Measurements from ENCODE around the gene SNCAIP. TPM values are rescaled to one million over a fixed set of nuclear protein-coding genes. Genes with fewer than 3 reads are reported as not detected.
"Not testable (repeated sequence)": the region's sequence is repeated elsewhere in the genome, so short reads cannot be mapped to it uniquely, and the experiment has no call there.

SNCAIP gene
- polyA plus RNA-seq, 4 donors = 17.0 to 36.8 (median 22.7) TPM

DNA sequence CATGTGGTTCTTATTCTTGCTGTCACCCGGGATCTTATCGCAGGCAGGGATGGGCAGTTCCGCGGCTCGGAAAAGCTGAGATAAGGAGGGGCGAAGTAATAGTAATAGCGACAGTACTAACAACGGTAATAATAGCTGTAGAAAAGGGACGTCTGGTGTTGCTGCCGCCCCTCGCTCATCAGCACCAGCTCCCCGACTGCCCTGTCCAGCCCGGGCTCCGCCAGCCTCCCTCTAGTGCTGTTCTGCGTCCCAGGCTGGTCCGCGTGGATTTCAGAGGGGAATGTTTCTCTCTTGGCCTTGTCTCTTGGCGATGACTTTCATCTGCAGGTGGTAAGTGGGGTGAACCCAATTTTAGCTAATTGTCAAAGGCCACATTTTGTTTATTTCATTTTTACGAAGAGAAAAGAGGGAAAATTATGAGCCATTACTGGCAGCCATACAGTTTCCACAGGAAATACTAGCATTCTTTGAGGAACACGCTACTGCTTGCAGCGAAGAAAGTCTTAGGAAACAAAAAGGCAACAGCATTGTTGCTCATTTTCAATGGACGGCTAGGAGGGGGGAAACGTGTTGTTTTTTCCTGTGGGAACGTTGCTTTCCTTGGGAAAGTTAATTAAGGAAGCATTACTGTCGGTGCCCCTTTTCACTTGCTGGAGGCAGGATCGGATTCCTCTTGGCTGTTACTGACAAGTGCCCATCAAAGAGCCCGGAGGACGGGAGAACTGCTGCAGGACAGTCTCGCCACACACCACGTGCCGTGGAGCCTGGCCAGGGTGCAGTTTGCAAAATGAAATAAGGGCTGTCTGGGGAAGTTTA, 762 bp downstream of the SNCAIP start:
- DNase-seq (ENCODE audit: low read depth in 4 of 4, low spot score in 3 of 4) = no peak

DNA sequence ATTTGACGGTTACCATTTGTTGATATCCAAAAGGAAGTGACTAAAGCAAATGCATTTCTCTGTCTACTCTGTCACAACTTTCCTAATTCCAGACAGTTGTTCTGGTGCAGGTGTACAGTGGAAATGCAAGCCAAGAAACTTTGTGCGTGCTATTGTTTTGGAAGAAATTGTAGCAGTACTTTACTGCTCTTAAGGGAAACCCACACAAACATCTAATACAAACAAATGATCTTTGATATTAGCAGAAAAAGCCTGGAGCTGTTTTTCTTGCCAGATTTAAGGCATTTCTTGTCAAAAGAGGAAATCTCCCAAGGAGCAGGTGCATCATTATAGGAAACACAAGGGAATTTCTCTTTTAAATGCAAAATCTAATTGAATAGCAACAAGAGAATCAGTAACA, 2.0 kb downstream of the SNCAIP start:
- DNase-seq (ENCODE audit: low read depth in 4 of 4, low spot score in 3 of 4) = no peak

DNA sequence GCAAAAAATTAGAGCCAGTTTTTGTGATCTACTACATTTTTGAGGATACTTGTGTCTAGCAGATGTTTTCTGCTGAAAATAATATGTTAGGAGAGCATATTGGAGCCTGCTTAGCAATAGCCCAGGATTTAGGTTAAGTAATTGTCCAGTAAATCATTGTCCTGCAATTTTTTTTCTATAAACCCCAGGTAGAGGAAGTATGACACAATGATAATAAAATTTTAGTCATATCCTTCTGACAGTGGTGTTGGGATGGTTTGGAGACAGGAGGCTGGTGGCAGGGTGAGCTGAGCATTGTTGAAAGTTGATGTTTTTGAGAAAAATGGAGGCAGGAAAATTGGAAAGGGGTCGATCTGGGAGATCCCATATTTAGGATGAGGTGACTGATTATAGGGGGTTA, 3.5 kb downstream of the SNCAIP start:
- no peak for DNase-seq (ENCODE audit: low read depth in 4 of 4, low spot score in 3 of 4)

DNA sequence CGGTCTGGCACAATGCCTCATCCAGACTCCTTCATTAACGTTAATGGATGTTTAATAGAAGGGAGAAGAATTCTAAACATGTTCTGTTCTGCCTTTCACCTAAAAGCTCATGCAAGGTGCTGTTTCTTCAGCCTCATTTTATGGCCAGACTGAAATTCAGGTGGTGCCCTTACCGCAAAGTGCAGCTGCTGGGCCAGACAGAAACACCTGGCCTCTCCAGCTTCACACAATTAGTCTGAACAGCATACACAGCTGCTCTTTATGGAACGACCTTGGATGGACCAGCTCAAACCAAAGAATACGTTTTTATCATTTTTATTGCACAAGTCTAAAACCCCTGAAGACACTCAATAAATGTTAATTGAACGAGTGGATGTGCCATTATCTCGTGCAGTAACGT, 4.6 kb downstream of the SNCAIP start:
- no peak for DNase-seq (ENCODE audit: low read depth in 4 of 4, low spot score in 3 of 4)

DNA sequence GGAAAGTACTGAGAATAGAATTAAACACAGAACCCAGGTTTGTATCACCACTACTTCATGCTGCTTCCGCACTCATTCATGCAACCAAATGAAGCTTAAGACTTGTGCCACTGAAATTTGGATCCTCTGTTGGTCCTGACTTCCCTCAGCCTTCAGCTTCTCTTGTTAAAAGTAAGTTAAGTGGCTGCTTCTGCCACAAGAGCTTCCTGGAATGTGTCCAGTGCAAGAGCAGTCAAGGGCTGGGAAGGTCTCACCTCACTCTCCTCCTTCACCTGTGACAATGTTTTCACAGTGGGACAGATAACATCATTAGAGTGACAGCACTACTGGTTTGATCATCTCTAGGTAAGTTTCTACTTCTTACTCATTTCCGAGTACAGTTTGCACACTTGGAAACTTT, 7.9 kb downstream of the SNCAIP start:
- DNase-seq (ENCODE audit: low read depth in 4 of 4, low spot score in 3 of 4) = no peak

DNA sequence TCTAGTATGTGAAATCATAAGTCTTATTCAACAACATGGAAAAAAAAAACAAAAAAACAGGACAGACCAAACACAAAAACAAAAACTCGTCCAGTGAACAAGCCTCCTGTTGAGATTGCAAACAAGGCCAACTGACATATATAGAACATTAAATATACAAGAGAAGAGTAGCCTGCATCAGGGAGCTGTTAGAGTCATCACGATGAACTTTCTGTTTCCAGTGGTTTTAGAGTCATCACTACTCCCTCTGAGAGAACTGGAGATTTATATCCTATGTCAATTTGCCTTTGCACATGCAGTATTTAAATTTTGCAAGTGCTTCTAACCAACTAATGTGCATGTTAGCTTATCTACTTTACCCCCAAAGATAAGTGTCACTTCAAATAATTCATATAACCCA, 9.9 kb downstream of the SNCAIP start:
- DNase-seq (ENCODE audit: low read depth in 4 of 4, low spot score in 3 of 4) = no peak

DNA sequence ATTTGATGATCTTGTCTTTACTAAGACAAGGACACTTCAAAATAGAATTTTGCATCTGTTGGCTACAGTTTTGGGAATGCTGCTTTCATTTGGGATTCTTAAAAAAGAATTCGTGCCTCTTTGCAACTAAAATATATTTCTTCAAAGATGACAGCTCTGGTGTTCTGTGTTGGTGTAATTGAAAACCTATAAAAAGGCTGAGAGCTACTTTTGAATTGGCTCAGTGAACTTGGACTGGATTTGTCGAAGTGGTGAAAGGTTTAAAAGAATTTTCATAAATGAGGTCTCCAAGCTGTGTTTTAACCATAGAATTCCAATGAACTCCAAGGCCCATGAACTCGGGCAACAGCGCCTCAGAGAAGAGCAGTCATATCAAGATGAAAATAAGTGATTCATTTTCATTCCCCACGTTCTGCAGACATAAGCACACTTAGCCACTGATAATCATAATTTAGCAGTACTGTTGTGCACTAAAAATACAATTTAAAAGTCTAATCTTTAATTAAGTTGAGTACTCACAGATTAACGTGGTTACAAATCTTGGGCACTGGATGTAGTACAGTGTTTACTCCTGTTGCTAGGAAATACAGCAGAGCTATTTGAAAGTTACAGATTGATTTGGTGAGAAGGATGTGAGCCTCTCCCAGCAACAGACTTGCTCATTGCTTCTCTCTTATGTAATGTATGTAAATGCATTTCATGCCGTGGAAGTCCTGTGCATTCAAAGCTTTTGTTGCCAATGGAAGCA, 10.9 kb downstream of the SNCAIP start:
- DNase-seq (ENCODE audit: low read depth in 4 of 4, low spot score in 3 of 4) = peak in 1 of 4 donors; percentile 48

DNA sequence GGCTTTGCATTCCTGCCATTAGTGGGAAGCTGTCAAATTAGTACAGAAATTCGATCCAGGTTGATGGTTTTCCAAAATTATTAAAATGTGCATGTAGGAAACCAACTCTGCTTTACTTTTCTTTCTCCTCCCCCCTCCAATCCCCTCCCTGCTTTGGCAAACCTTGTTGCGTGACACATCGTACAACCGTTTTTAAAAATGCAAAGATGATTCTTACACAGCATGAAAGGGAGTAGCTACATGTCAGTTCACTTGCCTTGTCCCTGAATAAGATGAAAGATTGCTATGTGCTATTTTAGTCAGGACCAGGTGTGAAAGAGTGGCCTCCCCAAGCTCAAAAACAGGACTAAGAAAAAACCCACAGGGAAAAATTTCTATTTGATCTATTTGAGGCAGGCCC, 11.7 kb downstream of the SNCAIP start:
- no peak for DNase-seq (ENCODE audit: low read depth in 4 of 4, low spot score in 3 of 4)

DNA sequence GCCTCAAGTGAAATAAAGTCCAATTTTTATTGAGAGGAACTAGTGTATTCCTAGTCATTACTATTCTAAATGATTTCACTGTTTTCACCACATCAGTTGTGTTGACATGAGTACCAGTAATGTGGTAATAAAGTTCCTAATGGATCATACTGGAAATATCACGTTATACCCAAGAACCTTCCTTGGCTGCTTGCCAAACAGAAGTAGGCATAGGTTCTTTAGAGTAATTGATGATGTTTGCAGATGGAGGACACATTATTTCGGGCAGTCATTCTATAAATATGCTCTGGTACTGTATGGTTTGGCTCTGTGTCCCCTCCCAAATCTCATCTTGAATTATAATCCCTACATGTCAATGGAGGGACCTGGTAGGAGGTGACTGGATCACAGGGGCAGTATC, 15.1 kb downstream of the SNCAIP start:
- DNase-seq (ENCODE audit: low read depth in 4 of 4, low spot score in 3 of 4) = no peak

DNA sequence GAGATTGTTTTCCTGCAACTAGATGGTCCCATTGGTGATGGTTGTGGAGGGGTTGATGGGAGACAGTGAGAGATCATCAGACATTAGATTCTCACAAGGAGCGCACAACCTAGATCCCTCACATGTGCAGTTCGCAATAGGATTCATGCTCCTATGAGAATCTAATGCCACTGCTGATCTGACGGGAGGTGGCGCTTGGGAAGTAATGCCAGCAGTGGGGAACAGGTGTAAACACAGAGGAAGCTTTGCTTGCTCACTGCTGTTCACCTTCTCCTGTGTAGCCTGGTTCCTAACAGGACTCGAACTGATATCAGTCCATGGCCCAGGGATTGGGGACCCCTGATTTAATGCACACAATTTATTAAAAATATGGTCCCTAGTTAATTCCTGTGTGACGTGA, 18.8 kb downstream of the SNCAIP start:
- DNase-seq (ENCODE audit: low read depth in 4 of 4, low spot score in 3 of 4) = no peak

DNA sequence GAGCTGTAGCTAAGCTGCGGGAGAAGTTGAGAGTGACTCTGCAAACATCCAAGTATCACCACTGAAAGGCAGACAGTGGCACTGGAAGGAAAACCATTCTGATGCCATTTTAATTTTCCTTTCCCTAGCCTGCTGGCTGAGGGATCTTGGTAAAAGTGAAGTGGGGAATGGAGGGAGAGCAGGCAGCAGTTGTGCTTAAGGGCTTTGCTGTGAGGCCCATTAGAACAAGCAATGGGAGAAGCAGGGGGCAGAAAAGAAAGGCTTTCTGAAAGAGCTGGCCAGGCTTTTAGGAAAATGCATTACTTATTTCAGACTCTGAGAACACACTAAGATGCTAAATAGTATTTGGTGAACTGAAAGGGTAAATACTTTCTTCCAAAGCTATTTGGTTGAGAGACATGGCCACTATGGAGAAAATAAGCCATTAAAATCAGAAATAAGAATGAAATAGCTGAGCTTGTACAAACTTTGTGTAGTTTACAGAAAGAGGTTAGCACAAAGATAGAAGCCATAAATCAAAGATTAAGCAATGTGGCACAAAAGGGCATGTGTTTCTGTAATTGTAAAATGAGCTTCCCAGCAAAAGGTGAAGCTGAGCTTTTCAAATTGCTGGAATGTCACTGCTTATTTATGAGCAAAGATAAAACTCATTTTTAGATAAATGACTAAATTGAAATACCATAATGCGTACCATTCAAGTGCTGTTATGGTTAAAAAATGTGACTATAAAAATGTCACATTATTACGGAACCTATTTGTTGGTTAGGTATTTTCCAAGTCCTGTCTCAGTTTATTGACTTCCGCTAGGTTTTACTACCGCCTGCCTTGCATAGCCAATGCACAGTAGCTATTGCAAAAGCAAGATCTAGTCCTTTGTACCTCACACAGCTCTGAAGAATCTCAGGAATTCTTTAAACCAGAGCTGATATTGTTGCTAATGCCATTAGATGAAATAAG, 20.8 kb downstream of the SNCAIP start:
- no peak for DNase-seq (ENCODE audit: low read depth in 4 of 4, low spot score in 3 of 4)

DNA sequence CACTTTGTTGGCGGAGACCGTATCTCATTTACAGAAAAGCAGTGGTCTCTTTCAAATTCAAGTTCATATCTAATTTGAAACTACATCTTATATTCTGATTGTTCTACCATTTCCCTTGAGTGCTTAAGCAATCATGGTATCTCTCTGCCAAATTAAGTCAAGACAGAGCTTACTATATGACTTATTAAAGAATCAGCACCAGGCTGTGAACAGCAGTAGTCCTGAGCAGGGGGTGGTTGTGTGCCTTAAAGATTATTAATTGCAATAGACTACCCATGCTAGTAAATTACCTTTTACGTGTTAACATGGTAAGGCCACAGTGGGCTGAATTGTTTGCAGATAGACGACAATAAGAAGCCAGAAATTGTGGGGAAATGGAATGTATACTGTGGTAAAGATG, 21.5 kb downstream of the SNCAIP start:
- DNase-seq (ENCODE audit: low read depth in 4 of 4, low spot score in 3 of 4) = no peak

DNA sequence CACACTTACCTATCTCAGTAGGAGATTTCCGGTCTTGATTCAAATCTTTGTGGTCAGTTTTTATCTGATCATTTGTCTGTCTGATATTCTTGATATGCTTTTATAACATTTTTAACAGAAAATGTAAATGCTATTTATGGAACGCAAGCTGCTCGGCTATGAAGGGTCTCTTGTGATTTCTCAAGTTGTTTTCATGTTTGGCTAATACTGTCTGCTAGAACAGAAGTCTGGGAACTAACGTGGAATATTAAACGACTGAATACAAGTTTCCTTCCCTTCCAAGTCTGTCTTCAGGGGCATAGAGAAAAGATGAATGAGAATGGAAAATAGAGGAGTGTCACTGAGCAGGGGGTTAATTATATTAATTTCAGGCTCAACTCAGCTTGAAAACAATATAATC, 27.6 kb downstream of the SNCAIP start:
- DNase-seq (ENCODE audit: low read depth in 4 of 4, low spot score in 3 of 4) = no peak

DNA sequence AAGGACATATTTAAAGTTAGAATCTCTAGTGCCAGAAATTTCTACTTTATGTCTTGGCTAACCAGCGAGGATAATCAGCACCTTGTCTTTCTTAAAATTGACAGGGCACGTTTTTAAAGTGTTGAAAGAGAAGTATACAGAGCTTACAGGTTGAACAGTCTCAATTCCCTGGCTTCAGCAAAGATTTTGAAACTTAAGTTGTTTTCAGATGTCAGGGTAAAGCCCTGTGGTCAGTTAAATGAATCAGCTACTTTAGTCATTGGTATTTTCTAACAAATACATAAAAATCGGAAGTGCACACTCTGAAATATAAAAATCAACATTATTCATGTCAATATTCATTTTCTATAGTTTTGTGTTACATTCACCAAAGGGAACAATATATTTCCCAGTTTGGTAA, 29.1 kb downstream of the SNCAIP start:
- DNase-seq (ENCODE audit: low read depth in 4 of 4, low spot score in 3 of 4) = no peak

DNA sequence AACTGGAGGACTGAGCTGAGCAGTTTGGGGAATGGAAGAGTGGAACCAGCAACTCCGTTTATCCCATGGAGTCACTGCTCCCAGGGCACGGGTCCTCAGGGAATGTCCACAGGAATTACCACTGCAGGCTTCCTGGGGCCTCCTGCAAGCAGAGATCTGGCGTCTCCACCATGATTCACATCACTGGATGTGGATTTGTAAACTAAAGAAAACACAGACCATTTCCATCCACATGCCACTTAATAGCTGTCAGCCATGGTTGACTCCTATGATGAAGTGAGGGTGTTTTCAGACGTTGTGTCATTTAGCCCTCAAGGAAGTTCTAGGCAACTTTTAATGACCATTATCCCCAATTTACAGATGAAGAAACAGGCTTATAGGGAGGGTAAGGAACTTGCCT, 30.2 kb downstream of the SNCAIP start:
- no peak for DNase-seq (ENCODE audit: low read depth in 4 of 4, low spot score in 3 of 4)

DNA sequence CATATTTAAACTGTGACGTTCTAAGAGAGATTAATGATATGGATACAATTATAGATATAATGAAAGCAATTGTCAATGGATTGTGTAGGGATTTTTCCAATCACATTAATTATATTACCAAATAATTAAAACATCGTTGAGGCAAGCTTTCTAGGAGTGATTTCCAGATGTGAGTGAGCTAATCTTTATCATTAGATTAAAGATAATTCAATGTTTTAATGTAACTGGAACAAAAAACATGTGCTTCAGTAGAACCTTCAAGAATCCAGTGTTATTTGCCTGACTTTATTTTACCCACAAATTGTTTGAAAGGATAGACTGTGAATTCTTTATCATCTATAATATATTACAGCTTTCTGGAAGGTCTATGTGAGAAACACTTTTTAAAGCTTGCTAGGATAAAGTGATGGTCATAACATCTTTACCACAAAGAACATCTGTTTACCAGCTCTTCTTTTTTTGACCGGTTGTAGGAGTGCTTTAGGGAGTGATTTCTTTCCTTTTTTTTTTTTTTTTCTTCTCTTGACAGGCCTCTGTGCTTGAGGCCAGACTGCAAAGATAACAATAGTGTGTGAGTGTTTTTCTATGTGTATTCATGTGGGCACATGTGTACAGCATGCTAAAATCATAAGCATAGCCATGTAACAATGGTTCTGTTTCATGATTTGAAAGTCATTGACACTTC, 35.0 kb downstream of the SNCAIP start:
- no peak for DNase-seq (ENCODE audit: low read depth in 4 of 4, low spot score in 3 of 4)

DNA sequence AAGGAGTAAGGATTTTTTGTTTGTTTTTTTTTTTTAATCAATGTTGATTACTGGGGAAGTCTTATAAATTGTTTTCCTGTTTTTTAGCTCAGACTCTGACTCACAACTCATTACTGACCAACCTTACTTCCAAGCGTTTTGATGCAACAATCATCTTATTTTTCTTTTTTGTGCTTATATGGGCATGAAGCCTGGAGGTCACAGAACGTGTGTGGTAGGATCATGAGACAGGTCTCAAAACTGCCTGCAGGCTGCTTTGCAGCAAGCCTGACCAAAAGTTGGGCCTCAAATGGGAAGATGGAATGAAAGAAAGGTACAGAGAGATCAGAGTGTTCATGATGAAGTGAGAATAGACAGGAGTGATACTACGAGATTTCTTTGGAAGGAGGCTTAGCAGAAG, 38.5 kb downstream of the SNCAIP start:
- DNase-seq (ENCODE audit: low read depth in 4 of 4, low spot score in 3 of 4) = no peak

DNA sequence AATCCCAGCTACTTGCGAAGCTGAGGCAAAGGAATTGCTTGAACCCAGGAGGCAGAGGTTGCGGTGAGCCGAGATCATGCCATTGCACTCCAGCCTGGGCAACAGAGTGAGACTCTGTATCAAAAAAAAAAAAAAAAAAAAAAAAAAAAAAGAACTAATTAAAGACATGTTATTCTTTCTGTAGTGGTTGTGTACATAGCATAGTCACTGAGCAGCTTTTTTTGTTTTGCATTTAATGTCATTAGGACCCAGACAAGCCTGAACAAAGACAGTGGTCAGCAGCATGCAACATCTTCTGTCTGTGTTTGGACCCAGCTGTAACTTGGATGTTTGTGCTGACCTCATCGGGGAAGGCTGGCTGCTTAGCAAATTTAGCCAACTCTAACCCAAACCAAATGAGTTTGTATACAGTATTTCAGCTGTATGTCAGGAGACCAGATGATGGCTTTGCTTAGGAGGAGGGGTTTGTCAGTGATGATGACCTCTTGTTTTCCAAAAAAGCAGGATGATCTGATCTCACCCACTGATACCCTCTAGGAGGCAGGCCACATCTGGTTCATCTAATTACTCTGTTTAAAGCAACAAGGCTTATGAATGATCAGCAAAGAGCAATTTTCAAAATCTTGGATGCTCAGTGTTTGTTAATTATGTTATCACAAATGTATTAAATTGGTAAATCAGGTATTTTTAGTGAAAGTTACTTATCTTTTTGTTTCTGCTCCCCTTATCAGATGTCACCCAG, 39.5 kb downstream of the SNCAIP start:
- DNase-seq (ENCODE audit: low read depth in 4 of 4, low spot score in 3 of 4) = no peak

DNA sequence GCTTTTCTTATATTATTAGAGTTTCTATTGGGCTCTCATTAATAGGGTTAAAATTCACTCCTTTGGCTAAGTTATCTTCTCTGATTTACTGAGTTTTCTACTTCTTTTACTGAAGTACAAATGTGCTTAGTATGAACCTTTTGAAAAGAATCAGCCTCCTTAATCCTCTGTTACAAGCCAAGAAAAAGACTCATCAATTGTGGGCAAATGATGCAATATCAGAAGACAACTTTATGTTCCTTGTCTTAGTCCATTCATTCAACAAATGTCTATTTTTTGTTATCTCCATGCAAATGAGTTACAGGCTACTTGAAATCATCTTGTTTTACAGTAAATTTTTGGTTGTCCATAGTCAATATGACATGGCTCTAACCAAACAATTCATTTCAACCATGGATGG, 40.3 kb downstream of the SNCAIP start:
- no peak for DNase-seq (ENCODE audit: low read depth in 4 of 4, low spot score in 3 of 4)

DNA sequence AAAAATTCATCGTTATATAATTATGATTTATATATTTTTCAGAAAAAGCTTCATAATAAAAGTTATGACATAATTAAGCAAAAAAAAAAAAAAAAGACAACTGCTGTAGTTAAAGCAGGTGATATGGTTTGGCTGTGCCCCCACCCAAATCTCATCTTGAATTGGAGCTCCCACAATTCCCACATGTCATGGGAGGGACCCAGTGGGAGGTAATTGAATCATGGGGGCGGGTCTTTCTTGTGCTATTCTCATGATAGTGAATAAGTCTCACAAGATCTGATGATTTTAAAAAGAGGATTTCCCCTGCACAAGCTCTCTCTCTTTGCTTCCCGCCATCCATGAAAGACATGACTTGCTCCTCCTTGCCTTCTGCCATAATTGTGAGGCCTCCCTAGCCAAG, 41.3 kb downstream of the SNCAIP start:
- DNase-seq (ENCODE audit: low read depth in 4 of 4, low spot score in 3 of 4) = not testable (repeated sequence)
